Measurements from ENCODE around the gene DYRK4.

- TF ChIP-seq, protein P1, sequence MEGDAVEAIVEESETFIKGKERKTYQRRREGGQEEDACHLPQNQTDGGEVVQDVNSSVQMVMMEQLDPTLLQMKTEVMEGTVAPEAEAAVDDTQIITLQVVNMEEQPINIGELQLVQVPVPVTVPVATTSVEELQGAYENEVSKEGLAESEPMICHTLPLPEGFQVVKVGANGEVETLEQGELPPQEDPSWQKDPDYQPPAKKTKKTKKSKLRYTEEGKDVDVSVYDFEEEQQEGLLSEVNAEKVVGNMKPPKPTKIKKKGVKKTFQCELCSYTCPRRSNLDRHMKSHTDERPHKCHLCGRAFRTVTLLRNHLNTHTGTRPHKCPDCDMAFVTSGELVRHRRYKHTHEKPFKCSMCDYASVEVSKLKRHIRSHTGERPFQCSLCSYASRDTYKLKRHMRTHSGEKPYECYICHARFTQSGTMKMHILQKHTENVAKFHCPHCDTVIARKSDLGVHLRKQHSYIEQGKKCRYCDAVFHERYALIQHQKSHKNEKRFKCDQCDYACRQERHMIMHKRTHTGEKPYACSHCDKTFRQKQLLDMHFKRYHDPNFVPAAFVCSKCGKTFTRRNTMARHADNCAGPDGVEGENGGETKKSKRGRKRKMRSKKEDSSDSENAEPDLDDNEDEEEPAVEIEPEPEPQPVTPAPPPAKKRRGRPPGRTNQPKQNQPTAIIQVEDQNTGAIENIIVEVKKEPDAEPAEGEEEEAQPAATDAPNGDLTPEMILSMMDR (conservative IDR thresholded peaks at IDR 0.05 in 1 of 2, IDR thresholded peaks at IDR 0.05 in 1 of 2; ENCODE audit: low read depth in 1 of 2, low read length in 2 of 2) = no peak
- TF ChIP-seq EZH2 (IDR thresholded peaks at IDR 0.05; ENCODE audit: low read length, missing control alignments) = no peak
Observed at GRCh38 chr12:4610481-4610880, 48.5 kb downstream of the DYRK4 start.
